NCI-H2196 treated with DMSO at 0.1 percent for 48 hours (cell line): ENCODE measurements around the gene SLC30A1.

ENCODE experiments used
- DNase-seq: peaks from one replicate; lab custom pipeline; 2025; ENCODE audit not compliant: unreplicated experiment; lab: John Stamatoyannopoulos, UW

Gene SLC30A1

GRCh38 chr1:211609120-211610024, 30.4 kb upstream of the SLC30A1 start:
- no peak for DNase-seq

DNA sequence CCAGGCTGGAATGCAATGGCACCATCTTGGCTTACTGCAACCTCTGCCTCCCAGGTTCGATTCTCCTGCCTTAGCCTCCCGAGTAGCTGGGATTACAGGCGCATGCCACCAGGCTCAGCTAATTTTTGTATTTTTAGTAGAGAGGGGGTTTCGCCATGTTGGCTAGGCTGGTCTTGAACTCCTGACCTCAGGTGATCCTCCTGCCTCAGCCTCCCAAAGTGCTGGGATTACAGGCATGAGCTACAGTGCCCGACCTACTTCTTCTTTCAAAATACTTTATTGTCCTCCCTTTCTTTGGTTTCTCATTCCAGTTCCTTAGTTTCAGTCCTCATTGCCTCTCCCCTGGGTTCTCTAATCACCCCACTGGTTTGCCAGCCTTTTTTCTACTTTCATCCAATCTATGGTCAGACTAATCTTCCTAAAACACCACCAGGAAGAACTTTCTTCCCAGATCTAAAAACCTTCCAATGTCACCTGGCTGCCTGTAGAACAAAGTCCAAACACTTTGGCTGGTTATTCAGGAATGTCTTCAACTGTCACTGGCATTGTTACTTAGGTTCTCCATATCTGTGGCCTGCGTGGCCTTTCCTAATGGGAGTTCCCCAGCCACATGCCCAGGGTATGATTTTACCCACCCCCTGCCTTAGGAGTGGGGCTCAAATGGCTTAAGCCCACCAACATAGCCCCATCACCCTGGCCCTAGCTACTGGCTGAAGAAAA, 29.0 kb upstream of the SLC30A1 start:
- no peak for DNase-seq

GRCh38 chr1:211606914-211607753, 28.2 kb upstream of the SLC30A1 start:
- DNase-seq = no peak

GRCh38 chr1:211606332-211606913, 27.5 kb upstream of the SLC30A1 start:
- DNase-seq = no peak

DNA sequence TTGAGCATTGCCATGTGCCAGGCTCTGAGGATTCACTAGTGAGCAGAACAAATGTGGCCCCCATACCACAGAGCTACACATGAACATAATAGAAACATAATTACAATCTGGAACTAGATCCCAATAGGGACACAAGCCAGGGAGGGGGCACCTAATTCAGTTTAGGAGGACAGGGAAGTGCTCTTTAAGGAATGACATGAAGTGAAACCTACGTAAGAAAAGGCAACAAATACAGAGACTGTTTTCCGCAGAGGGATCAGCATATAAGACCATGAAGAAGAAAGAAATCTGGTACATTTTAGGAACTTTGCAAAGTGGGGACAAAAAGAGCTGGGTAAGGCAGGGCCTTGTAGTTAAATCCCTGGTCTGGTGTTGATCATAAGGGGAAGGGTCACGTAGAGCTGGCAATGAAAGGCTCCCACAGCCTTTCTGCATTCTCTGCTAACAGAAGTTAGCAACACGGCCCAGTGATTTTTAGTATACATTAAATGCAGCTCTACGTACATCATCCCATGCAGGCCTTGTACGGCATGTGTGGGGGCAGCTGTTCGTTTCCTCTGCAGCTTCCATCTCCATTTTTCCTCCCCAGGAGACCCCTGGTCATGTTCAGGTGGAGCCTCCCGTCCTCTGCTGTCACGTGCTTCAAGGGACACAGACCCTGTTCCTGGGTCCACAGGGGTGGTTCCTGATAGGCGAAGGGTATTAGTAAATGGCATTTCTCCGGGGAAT, 26.8 kb upstream of the SLC30A1 start:
- no peak for DNase-seq

- DNase-seq = no peak
Measured at GRCh38 chr1:211605034-211605433, 26.1 kb upstream of the SLC30A1 start.

- DNase-seq = no peak
Measured at GRCh38 chr1:211604548-211604947, 25.6 kb upstream of the SLC30A1 start.

DNA sequence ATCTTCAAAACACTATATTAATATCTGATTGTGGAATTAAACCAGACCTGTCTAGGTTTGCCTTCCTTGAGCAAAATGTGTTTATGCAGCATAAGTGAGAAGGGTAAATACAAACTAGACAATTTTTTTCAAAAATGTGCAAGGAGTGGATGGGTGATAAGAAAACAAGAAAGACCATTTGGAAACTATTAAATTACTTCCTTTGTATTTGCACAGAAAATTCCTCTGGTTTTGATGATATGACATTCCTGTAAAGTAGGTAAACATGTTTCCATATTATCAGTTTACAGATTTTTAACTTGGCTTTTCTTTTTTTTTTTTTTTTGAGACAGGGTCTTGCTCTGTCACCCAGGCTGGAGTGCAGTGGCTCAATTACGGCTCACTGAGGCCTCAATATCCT, 24.8 kb upstream of the SLC30A1 start:
- no peak for DNase-seq

GRCh38 chr1:211603191-211603701, 24.3 kb upstream of the SLC30A1 start:
- no peak for DNase-seq

DNA sequence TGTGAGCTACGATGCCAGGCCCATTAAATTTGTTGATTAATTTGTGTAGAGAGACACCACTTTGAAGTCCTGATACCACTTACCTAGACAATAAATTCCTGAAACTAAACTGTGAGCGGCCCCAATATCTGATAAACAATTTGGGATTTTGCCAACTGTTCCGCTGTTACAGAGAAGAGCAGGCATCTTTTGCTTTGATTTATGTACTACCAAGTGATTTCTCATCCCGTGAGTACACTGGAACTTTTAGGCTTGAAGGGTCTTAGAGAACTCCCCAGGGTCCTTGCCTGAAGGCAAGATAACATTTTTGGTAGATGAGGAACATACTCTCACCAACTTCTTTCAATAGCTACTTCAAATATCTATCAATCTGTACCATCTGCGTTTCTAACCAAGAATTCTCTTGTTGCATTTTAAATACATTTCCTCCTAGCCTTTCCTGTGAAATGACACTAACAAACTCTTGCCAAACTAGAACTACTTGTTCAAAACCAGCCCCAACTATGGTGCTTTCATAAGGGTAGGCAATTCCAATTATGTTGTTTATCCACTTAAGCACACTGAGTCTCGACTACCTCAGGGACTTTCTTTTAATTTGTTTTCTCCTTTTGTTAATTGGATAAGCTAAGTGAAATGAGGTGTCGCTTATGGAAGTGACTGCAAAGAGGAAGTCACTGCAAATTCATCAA, 23.2 kb upstream of the SLC30A1 start:
- DNase-seq = no peak

- no peak for DNase-seq
Measured at GRCh38 chr1:211601159-211601558, 22.2 kb upstream of the SLC30A1 start.

DNA sequence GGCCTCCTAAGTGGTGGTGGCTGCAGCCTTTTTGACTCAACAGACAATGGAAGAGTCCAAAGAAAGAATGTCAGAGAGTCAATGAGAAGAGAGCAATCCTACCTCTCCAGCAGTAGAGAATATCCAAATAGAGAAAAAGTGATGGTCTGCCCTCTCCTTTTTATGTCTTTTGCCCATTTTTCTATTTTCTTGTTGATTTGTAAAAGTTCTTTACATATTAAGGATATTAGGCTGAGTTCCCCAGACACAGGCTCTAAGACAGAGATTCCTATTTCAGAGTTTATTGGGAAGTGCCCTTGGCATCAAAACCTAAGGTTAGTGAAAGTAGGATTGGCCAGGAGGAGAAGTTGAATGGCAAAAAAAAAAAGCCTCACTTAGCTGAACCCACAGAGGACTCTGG, 20.3 kb upstream of the SLC30A1 start:
- DNase-seq = no peak

DNA sequence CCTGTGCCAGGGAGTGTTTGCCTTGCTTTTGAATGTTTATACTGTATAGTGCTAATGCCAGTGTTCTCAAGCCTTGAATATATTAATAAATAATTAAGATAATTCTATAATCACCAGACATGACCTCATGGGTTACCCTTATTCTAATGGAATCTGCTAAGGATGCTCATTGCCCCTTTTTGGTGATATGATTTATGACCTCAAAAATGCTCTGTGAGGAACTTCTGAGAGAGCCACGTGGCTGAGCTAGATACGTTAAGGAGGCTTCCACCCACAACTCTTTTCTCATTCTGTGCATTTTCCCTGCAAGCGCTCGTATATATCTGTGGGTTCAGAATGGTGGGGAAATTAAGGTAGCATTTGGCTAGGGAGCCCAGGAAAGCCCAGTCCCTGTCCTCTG, 19.6 kb upstream of the SLC30A1 start:
- no peak for DNase-seq

DNA sequence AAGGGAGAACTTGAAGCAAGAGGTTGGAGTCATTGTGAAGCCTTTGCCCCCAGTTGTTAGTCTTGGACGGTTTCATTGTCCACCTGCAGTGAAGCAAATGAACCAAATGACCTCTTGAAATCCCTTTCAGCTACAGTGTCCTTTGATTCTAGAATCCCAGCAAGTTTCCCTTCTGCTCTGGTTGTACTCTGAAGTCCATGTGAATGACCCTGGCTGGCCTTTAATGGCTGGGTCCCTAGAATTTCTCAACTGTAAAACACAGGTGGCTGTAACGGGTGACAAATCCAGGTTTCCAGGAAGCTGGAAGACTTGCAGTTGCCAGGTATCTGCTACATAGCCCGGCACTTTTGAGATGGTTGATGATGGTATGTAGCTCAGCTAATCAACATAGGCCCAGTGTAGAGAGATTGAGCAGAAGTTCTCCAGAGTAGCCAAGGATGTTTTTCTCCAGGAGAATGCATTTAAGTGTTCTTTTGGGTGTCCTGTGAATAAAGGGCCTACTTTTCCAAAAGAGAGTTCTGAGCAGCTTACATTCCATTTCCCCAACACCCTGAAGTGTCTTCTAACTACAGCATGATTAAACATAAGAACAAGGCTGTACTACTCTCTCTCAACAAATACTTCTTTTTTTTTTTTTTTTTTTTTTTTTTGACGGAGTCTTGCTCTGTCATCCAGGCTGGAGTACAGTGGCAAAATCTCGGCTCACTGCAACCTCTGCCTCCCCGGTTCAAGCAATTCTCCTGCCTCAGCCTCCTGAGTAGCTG, 17.6 kb upstream of the SLC30A1 start:
- no peak for DNase-seq

DNA sequence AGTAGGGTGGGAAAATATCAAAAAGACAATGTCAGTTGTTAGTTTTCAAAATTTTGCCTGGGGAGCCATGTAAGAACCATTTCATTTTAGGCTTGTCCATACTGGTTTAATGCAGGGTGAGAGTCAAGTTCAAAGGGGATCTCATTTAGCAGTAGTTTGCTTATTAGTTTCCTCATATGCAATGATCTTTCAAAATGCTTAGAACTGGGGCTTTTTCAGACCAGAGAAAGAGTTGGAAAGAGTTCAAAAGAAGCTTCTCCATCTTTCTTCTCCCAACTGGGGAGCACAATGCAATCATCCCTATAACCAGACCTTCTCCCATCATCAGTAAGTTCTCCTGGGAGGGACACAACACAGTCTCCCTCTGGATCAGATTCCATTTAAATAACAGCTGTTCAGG, 16.5 kb upstream of the SLC30A1 start:
- no peak for DNase-seq

- no peak for DNase-seq
Measured at GRCh38 chr1:211591980-211592493, 13.1 kb upstream of the SLC30A1 start.

DNA sequence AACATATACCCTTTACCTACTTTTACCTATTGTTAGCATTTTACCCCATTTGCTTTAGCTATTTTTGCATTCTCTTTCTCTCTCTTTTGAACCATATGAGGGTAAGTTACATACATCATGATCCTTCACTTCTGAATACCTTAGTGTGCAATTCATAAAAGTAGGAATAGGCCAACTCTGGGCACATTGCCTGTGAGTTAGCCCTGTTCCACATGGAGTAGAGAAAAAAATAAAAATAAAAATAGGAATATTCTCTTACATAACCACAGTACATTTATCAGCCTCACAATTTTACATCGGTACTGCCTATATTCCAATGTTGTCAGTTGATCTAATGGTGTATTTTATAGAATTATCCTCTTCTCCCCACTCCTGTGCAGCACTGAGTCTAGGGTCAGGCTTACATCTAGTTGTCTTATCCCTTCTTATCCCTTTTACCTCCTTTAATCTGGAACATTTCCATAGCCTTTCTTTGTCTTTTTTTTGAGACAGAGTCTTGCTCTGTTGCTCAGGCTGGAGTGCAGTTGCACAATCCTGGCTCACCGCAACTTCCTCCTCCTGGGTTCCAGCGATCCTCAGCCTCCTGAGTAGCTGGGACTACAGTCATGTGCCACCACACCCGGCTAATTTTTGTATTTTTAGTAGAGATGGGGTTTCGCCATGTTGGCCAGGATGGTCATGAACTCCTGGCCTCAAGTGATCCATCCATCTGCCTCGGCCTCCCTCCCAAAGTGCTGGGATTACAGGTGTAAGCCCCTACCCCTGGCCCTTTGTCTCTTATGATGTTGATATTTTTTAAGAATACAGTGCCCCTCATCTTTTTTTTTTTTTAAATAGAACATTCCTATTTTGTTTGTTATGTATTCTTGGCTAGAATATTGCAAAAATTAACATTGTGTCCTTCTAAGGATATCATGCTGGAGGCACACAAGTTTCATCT, 11.1 kb upstream of the SLC30A1 start:
- DNase-seq = no peak

DNA sequence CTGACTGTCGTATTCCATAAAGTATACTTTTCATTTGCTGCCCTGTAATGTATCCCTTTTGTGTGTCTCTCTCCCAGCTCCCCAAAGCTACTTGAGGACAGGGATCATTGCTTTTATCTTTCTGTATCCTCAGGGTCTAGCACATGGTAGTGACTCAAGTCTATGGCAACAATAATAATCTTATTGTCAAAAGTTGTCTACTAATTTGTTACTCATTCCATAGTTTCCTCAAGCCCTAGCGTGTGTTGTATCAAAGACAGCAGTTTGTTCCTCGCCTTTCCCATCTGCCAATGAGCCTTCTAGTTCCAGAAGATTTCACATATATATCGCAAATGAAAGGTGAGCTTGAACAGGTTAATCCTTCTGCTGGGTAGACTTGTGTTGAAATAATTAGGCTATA, 9.8 kb upstream of the SLC30A1 start:
- DNase-seq = no peak
